Activated CD4-positive, alpha-beta memory T cell treated with anti-CD3 and anti-CD28 coated beads, Interleukin-2, amount 10 ng/mL, durations not matched to agents 7 days and 5 days (primary cell): Measurements from ENCODE around the gene MXRA5. TPM values are rescaled to one million over a fixed set of nuclear protein-coding genes. Genes with fewer than 3 reads are reported as not detected.
"Not testable (repeated sequence)": the region's sequence is repeated elsewhere in the genome, so short reads cannot be mapped to it uniquely, and the experiment has no call there.

Source experiments
- CTCF ChIA-PET: fragments of 350-600 bp; sonication (Branson Sonifier 250); formaldehyde crosslinking; loops from one replicate; lab custom pipeline; 2021; ENCODE audit warnings: antibody characterized with exemption, inconsistent platforms; lab: Charles Lee
- POLR2A ChIA-PET: fragments of 350-600 bp; sonication (Branson Sonifier 250); formaldehyde crosslinking; loops from one replicate; lab custom pipeline; 2021; ENCODE audit warnings: antibody characterized with exemption; lab: Charles Lee
- DNase-seq: peaks from one replicate; pipeline ENCODE4 v3.0.0-alpha.2; 2020
- H3K27ac Mint-ChIP-seq: one replicate; pipeline ENCODE4 v1.8.0; 2021; ENCODE audit warnings: mild to moderate bottlenecking, mixed read lengths
- H3K27me3 Mint-ChIP-seq: one replicate; pipeline ENCODE4 v1.8.0; 2021; ENCODE audit warnings: mixed read lengths
- H3K36me3 Mint-ChIP-seq: one replicate; pipeline ENCODE4 v1.8.0; 2021; ENCODE audit warnings: low read depth, mixed read lengths
- H3K4me1 Mint-ChIP-seq: one replicate; pipeline ENCODE4 v1.8.0; 2021; ENCODE audit warnings: mixed read lengths
- H3K4me3 Mint-ChIP-seq: one replicate; pipeline ENCODE4 v1.8.0; 2021; ENCODE audit warnings: mild to moderate bottlenecking, mixed read lengths
- H3K9me3 Mint-ChIP-seq: one replicate; pipeline ENCODE4 v1.8.0; 2021; ENCODE audit warnings: mixed read lengths
- total RNA-seq, 2 experiments: library from RNA; stranded (reverse); gene quantifications; one replicate each; pipeline ENCODE4 v1.2.3, GENCODE V29; 2021

The MXRA5 gene
- total RNA-seq, 2 experiments from 2014 or later, result not detected

DNA sequence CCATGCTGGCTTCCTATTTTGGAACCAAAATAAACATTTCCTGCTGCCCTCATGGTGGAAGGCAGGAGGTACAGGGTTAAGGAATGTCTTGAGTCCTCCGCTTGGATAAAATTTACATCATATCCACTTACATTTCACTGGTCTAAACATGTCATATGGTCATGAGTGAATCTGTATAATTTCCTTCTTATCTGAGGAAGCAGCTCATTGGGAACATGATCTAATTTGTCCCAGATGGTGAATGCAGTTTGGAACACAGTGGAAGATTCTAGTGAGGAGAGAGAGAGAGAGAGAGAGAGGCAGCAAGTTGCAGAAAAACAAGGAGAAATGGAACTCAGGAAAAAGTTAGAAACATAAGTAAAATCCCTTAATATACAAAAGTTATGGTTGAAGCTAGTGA, 46.8 kb downstream of the MXRA5 start:
- DNase-seq, result no peak
- Mint-ChIP-seq H3K27me3 (no peaks in the 10 kb centered on the region), H3K4me1 (no peaks in the 10 kb centered on the region), H3K9me3 (no peaks in the 10 kb centered on the region), H3K27ac (no peak overlapping the region), H3K36me3 (no peaks in the 10 kb centered on the region), H3K4me3 (no peak overlapping the region)
- CTCF ChIA-PET, result no interaction called here
- POLR2A ChIA-PET, result no interaction called here

DNA sequence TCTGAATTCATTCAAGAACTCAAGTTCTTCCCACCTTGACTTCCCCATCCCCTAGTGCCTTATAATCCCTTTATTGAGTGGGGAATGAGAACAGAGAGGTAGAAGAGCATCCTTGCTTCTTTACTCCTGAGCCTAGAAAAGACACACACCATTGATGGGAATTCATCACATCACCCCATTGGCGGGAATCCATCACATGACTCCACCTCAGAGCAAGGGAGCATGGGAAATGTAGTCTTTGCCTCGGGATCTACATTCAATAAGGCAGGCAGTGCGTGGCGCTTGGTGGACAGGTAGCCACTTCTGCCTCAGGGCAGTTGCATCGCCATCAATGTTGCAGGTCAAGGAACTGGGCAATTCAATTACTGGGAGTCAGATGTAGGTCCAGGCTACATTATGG, 50.7 kb downstream of the MXRA5 start:
- ChIA-PET POLR2A (no interaction called here), CTCF (no interaction called here)
- Mint-ChIP-seq H3K36me3 (no peaks in the 10 kb centered on the region), H3K4me3 (no peak overlapping the region), H3K27ac (no peak overlapping the region), H3K4me1 (no peaks in the 10 kb centered on the region), H3K9me3 (no peaks in the 10 kb centered on the region), H3K27me3 (no peaks in the 10 kb centered on the region)
- no peak for DNase-seq

DNA sequence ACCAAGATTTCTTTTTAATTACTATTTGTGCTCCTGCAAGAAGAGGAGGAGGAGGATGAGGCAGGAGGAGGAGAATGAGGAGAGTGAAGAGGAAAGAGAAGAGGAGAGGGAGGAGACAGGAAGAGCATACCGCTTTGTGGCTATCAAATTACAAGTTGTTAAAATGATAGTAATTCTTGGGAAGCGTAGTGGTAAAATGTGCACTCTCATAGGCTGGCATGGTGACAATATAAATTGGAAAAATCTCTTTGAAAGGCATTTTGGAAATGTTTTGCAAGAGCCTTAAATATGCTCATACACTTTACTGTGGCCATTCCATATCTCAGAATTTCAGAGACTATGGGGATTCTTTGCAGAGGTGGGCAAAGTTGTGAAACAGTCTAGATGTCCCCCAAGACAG, 53.2 kb downstream of the MXRA5 start:
- DNase-seq, result no peak
- no peaks in the 10 kb centered on the region for H3K4me1 Mint-ChIP-seq
- no peaks in the 10 kb centered on the region for H3K36me3 Mint-ChIP-seq
- H3K27ac Mint-ChIP-seq, result no peak overlapping the region
- POLR2A ChIA-PET, result no interaction called here
- CTCF ChIA-PET, result no interaction called here
- no peaks in the 10 kb centered on the region for H3K27me3 Mint-ChIP-seq
- no peak overlapping the region for H3K4me3 Mint-ChIP-seq
- H3K9me3 Mint-ChIP-seq, result no peaks in the 10 kb centered on the region

DNA sequence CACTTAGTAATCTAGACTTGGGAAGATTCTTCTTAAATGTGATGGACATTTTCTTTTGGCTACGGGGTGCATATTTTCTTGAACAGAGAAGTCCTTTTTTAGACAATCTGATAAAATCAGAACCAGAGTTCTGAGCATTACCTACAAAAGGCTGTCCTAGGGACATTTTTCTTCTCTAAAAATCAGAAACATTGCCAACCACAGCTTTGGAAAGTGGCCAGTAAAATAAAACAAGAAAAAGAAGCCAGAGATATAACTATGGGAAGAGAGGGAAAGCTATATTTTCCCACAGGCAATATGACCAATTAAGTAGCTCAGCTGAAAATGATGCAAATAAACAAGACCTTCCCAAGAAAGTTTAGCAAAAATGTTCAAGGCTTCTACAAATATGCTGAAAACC, 55.9 kb downstream of the MXRA5 start:
- Mint-ChIP-seq H3K4me1 (no peaks in the 10 kb centered on the region), H3K36me3 (no peaks in the 10 kb centered on the region), H3K4me3 (no peak overlapping the region), H3K27me3 (no peaks in the 10 kb centered on the region), H3K9me3 (no peaks in the 10 kb centered on the region), H3K27ac (no peak overlapping the region)
- CTCF ChIA-PET, result no interaction called here
- POLR2A ChIA-PET, result no interaction called here
- DNase-seq, result no peak

DNA sequence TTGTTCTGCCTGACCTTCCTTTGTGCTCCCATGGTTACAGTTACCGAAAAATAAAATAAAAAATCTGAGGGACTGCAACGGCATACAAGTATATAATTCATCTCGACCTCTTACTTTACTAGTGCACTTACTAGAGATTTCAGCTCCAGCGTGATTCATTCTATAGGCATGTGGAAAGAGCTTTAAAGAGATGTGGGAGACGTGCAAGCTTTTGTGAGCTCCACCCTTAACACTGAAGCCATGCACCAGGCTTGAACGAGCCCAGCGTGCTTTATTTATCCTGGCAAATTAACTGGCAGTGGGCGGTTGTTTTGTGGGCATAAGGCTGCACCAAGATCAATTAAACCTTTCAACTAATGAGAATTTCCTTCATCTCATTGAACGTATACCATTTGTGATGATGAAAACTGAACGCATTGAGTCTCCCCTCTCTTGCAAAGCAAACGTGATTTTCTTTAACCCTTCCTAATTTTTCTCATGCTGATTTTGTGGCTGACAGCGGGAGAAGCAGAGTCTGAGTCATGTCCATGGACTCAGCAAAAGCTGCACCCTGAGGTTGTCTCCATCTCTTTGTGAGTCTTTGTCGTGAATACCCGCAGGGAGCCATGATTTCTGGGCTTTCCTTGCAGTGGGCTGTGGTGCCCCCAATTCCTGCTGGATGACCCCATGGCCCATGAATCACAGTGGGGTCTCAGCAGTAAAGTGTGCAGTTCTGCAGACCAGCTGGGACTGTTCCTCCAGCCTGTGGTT, 60.1 kb downstream of the MXRA5 start:
- CTCF ChIA-PET, result no interaction called here
- Mint-ChIP-seq H3K4me1 (no peaks in the 10 kb centered on the region), H3K9me3 (no peaks in the 10 kb centered on the region), H3K27me3 (no peaks in the 10 kb centered on the region), H3K4me3 (no peak overlapping the region), H3K27ac (no peak overlapping the region), H3K36me3 (no peaks in the 10 kb centered on the region)
- POLR2A ChIA-PET, result no interaction called here
- DNase-seq, result no peak

DNA sequence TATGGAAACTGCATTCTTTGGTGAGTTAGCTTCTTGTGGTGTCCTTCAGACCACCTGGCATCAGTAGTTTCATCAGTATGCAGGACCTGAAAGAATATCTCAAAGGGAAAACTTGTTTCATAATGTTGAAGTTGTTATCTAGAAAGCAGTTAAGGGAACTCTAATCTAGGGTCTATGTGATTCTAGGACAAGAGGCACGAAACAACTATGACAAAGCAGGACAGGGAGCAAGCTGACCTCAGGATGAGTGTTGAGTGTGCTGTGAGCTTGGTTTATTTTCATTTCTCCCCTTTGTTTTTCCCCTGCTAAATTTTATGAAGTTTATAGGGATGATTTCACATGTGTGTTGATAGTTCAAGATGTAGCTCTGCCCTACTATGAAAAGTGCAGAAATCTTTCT, 65.7 kb downstream of the MXRA5 start:
- POLR2A ChIA-PET, result no interaction called here
- Mint-ChIP-seq H3K9me3 (peaks cover 4% of the 10 kb centered on the region), H3K4me1 (no peaks in the 10 kb centered on the region), H3K27me3 (no peaks in the 10 kb centered on the region), H3K4me3 (no peak overlapping the region), H3K27ac (no peak overlapping the region), H3K36me3 (no peaks in the 10 kb centered on the region)
- DNase-seq, result no peak
- CTCF ChIA-PET, result interaction anchor here (0.6 kb wide), 1 partner anchor 79 kb away, joined by 3 read pairs; no protein-coding TSS in a partner anchor

DNA sequence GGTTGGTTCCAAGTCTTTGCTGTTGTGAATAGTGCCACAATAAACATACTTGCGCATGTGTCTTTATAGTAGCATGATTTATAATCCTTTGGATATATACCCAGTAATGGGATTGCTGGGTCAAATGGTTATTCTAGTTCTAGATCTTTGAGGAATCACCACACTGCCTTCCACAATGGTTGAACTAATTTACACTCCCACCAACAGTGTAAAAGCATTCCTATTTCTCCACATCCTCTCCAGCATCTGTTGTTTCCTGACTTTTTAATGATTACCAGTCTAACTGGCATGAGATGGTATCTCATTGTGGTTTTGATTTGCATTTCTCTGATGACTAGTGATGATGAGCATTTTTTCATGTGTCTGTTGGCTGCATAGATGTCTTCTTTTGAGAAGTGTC, 72.8 kb downstream of the MXRA5 start:
- H3K27ac Mint-ChIP-seq, H3K27me3 Mint-ChIP-seq: not testable (repeated sequence)

DNA sequence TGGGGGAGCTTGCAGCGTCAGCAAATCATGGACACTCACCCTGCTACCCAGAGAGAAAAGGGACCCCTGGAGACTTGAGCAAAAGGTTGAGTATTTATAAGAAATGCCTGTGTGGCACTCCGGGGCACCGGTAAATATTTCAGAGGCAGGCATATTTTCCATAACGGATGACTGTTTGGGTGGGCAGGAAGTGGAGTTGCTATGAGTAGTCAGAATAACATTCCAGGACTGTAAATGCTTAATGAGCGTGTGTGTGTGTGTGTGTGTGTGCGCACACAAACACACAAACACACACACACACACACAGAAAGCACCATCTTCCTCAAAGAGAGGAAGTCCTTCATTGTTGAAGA, 74.6 kb downstream of the MXRA5 start:
- no peaks in the 10 kb centered on the region for H3K36me3 Mint-ChIP-seq
- POLR2A ChIA-PET, result no interaction called here
- H3K9me3 Mint-ChIP-seq, result no peaks in the 10 kb centered on the region
- CTCF ChIA-PET, result no interaction called here
- no peaks in the 10 kb centered on the region for H3K4me1 Mint-ChIP-seq
- no peak for DNase-seq
- no peak overlapping the region for H3K4me3 Mint-ChIP-seq
- no peak overlapping the region for H3K27ac Mint-ChIP-seq
- H3K27me3 Mint-ChIP-seq, result no peaks in the 10 kb centered on the region

More for the DNA sequence above, 72.8 kb downstream of the MXRA5 start:
- H3K4me1 Mint-ChIP-seq, H3K9me3 Mint-ChIP-seq, DNase-seq, CTCF ChIA-PET, POLR2A ChIA-PET, H3K4me3 Mint-ChIP-seq, H3K36me3 Mint-ChIP-seq: not testable (repeated sequence)

DNA sequence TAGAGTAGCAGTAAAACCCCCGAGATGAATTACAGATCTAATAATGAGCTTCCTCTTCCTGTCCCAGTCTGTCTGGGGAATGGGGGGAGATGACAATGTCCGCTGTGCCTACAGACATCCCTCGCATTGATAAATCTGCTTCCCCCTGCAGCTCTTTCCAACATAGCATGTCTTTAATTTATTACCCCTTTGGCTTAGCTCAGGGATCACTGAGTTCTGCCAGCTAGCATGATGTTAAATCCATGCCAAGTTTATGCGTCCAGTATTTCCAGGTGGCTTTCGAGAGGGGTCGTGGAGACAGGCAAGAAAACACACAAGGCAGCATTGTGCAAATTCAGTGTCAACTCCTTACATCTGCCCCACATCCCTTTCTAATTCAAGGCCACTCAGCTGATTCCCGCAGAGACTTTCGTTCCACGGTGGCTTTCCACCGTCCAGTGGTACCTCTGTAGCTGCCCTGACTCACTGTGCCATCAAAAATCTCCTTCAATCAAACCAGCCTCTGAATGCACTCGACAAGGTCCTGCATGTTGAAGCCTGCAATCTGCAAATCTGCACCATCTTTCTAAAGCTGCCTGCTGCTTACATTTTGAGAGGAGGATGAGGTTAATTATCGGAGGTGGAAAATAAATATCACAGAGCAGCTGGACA, 75.1 kb downstream of the MXRA5 start:
- ChIA-PET CTCF (no interaction called here), POLR2A (no interaction called here)
- no peak overlapping the region for H3K27ac Mint-ChIP-seq
- H3K4me3 Mint-ChIP-seq, result no peak overlapping the region
- no peaks in the 10 kb centered on the region for H3K4me1 Mint-ChIP-seq
- no peaks in the 10 kb centered on the region for H3K27me3 Mint-ChIP-seq
- no peaks in the 10 kb centered on the region for H3K9me3 Mint-ChIP-seq
- H3K36me3 Mint-ChIP-seq, result no peaks in the 10 kb centered on the region
- no peak for DNase-seq

DNA sequence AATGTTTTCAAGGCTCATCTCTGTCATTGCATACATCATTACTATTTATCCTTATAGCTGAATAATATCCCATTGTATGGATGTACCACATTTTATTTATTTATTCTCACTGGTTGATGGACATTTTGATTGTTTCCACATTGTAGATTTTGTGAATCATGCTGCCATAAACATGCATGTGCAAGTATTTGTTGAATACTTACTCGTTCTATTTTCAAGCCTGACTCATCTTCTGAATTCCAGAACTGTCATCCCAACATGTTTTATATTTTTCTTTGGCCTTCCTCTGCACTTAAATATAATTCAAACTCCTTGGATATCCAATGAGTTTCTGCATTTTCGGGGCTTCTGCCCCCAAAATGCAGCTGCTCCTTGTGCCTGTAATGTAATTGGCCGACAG, 77.6 kb downstream of the MXRA5 start:
- POLR2A ChIA-PET, result no interaction called here
- CTCF ChIA-PET, result no interaction called here
- Mint-ChIP-seq H3K4me3 (no peak overlapping the region), H3K4me1 (no peaks in the 10 kb centered on the region), H3K27me3 (no peaks in the 10 kb centered on the region), H3K27ac (no peak overlapping the region), H3K9me3 (peaks cover under 1% of the 10 kb centered on the region), H3K36me3 (no peaks in the 10 kb centered on the region)
- DNase-seq, result no peak

DNA sequence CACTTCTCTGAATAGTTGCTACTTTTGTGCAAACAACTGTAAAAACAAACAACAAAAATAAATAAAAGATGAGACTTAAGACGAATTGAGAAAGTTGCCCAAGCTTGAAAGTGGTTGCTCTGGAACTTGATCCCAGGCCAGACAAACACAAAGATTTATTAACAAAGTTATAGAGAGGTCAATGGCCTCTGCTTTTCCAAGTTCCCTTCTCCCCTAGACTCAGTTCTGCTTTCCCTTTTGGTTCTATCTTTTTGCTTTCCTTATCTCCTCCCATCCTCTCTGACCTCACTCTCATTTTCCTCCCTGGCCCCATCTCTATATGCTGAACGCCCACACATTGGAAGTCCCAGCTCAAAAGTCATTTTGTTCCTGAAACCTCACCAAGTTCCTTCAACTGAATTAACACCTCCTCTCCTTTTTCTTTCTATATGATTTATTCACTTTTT, 82.7 kb downstream of the MXRA5 start:
- no peaks in the 10 kb centered on the region for H3K4me1 Mint-ChIP-seq
- DNase-seq, result no peak
- peaks cover 2% of the 10 kb centered on the region for H3K9me3 Mint-ChIP-seq
- no peaks in the 10 kb centered on the region for H3K36me3 Mint-ChIP-seq
- no peak overlapping the region for H3K27ac Mint-ChIP-seq
- H3K4me3 Mint-ChIP-seq, result no peak overlapping the region
- POLR2A ChIA-PET, result no interaction called here
- no peaks in the 10 kb centered on the region for H3K27me3 Mint-ChIP-seq
- CTCF ChIA-PET, result no interaction called here

DNA sequence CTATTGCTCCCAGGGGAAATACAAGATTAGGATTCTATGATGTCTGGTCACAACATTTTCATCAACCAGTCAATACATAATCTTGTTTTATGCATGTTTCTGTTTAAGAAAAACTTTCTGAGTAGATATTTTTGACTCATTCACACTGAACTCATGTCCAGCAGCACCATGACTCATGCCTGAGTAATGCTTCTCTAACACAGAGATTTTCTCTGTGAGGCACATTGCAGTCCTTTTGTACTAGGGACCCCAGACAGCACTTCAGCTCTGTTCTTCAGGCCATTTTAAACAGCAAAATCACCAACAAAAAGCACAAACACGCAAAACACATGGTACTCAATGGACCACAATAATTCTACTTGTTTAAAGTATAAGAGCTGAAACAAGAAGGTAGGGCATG, 83.6 kb downstream of the MXRA5 start:
- Mint-ChIP-seq H3K4me1 (no peaks in the 10 kb centered on the region), H3K36me3 (no peaks in the 10 kb centered on the region), H3K27ac (no peak overlapping the region), H3K27me3 (no peaks in the 10 kb centered on the region), H3K4me3 (no peak overlapping the region), H3K9me3 (peaks cover 2% of the 10 kb centered on the region)
- POLR2A ChIA-PET, result no interaction called here
- no peak for DNase-seq
- CTCF ChIA-PET, result no interaction called here
